Spleen (tissue), 11 donors: Measurements from ENCODE around the gene GNG7. TPM values are rescaled to one million over a fixed set of nuclear protein-coding genes. Genes with fewer than 3 reads are reported as not detected.

Source experiments
- DNase-seq: peaks from one replicate; pipeline ENCODE4 v3.0.0-alpha.2; 2020
- H3K27ac ChIP-seq, 8 donors: fragments of 200-600 bp; sonication (generic) in 7 of 8; 1 replicate in 4 of 8; 2 replicates in 4 of 8; pipeline versions ENCODE4 v1.5.0 to v1.8.0; 2016 to 2021; ENCODE audit warnings: inconsistent platforms in 4 of 8, mild to moderate bottlenecking in 4 of 8, moderate library complexity in 1 of 8
- H3K27me3 ChIP-seq, 7 donors: fragments of 200-600 bp; sonication (generic) in 6 of 7; replicated peaks in 1 of 7; 1 replicate in 4 of 7; 2 replicates in 3 of 7; pipeline versions ENCODE4 v1.5.0 to v1.8.0; 2016 to 2021; ENCODE audit warnings: inconsistent platforms in 3 of 7, mild to moderate bottlenecking in 1 of 7
- H3K36me3 ChIP-seq, 6 donors: fragments of 200-600 bp; sonication (generic) in 5 of 6; 1 replicate in 4 of 6; 2 replicates in 2 of 6; pipeline versions ENCODE4 v1.5.0 to v1.8.0; 2016 to 2021; ENCODE audit warnings: inconsistent platforms in 2 of 6
- H3K4me1 ChIP-seq, 6 donors: fragments of 200-600 bp; sonication (generic) in 5 of 6; 1 replicate in 3 of 6; 2 replicates in 3 of 6; pipeline versions ENCODE4 v1.5.0 to v1.8.0; 2016 to 2021; ENCODE audit warnings: inconsistent platforms in 3 of 6
- H3K4me3 ChIP-seq, 8 donors: fragments of 200-600 bp; sonication (generic) in 7 of 8; 1 replicate in 4 of 8; 2 replicates in 4 of 8; pipeline versions ENCODE4 v1.5.0 to v1.8.0; 2016 to 2021; ENCODE audit warnings: inconsistent platforms in 4 of 8, mild to moderate bottlenecking in 4 of 8, moderate library complexity in 2 of 8
- H3K9me3 ChIP-seq, 8 donors: fragments of 200-600 bp; sonication (generic) in 7 of 8; 1 replicate in 4 of 8; 2 replicates in 4 of 8; pipeline versions ENCODE4 v1.5.0 to v1.8.0; 2016 to 2021; ENCODE audit warnings: inconsistent platforms in 4 of 8
- POLR2A ChIP-seq, 3 donors: fragments of 450-650 bp; IDR thresholded peaks; one replicate each; pipeline ENCODE4 v1.5.1; 2017; ENCODE audit warnings: antibody characterized with exemption in 3 of 3, mild to moderate bottlenecking in 1 of 3
- POLR2AphosphoS5 ChIP-seq, 3 donors: sonication (generic); formaldehyde crosslinking; IDR thresholded peaks; one replicate each; pipeline ENCODE4 v1.5.1; 2017; ENCODE audit warnings: antibody characterized with exemption in 3 of 3
- WGBS, 5 donors: extraction: QIAGEN DNeasy Blood & Tissue Kit in 3 of 5; methylation state at CpG; one replicate each; pipeline versions ENCODE4 v1.1.5 to v1.1.7; 2013 to 2018; 5-methylcytosine and 5-hydroxymethylcytosine counted together
- intact Hi-C: fragments of 100-400 bp; cut with DNase I; formaldehyde crosslinking; loops from one replicate; pipeline ENCODE4 v1.15.0; 2023; ENCODE audit warnings: low total_unique reads
- polyA plus RNA-seq, 3 donors: library from polyadenylated mRNA; stranded (reverse); fragments of 200-250 nt; gene quantifications; one replicate each; pipeline ENCODE4 v1.2.1, GENCODE V29; 2013
- total RNA-seq, 7 donors: library from RNA; depleted of rRNA in 3 of 7; stranded (reverse); fragments of >200 nt in 3 of 7; fragmentation: NEBNext Ultra II Directional in 4 of 7; extraction: Animal tissue kit (Norgen Biotek cat#: 25700) in 4 of 7; gene quantifications; one replicate each; pipeline versions ENCODE4 v1.1.0 to v1.2.1, GENCODE V29; 2016 to 2021
- TF ChIP-seq, protein P1 (sequence below), 11 experiments: fragments of 200-600 bp in 7 of 11; fragments of 450-650 bp in 4 of 11; sonication (generic) in 4 of 11; IDR thresholded peaks in 8 of 11; conservative IDR thresholded peaks in 3 of 11; 1 replicate in 7 of 11; 2 replicates in 4 of 11; pipeline versions ENCODE4 v1.4.0 to v1.8.0; 2016 to 2021; ENCODE audit warnings: antibody characterized with exemption in 11 of 11, inconsistent platforms in 4 of 11, mild to moderate bottlenecking in 1 of 11
- donor health status: healthy with polysubstance abuse.
- donor health status: DM: no; HTN: no; CAD: no; lungs with moderate emphysema.
- donor health status: DM: no; HTN: no; CAD: no.
- donor health status: Bipolar disorder and iron deficiency.
- donor health status: healthy.
- donor health status: DM: no; HTN: no; CAD: no.
- donor health status: DM: yes; HTN: yes; CAD: no.

GNG7 gene
- total and polyA plus RNA-seq, 10 donors = 17.2 to 34.6 (median 18.9) TPM

- peak overlapping the region in 3 of 8 donors; percentile 37 to 97 (median 94) for H3K27ac ChIP-seq
- H3K9me3 ChIP-seq = no peaks in the 10 kb centered on the region
- H3K4me1 ChIP-seq = peaks cover 6 to 79% (median 56%) of the 10 kb centered on the region in 6 donors
- WGBS, 5 donors = 17 to 27% (median 23%) methylated on average over 33 to 37 of the region's 37 CpGs
- no peaks in the 10 kb centered on the region for H3K27me3 ChIP-seq
- H3K4me3 ChIP-seq = peak overlapping the region in 1 of 8 donors; percentile 42
- intact Hi-C loops = no loop called here
- no peak for TF ChIP-seq POLR2A (IDR thresholded peaks at IDR 0.05)
- TF ChIP-seq, protein P1, sequence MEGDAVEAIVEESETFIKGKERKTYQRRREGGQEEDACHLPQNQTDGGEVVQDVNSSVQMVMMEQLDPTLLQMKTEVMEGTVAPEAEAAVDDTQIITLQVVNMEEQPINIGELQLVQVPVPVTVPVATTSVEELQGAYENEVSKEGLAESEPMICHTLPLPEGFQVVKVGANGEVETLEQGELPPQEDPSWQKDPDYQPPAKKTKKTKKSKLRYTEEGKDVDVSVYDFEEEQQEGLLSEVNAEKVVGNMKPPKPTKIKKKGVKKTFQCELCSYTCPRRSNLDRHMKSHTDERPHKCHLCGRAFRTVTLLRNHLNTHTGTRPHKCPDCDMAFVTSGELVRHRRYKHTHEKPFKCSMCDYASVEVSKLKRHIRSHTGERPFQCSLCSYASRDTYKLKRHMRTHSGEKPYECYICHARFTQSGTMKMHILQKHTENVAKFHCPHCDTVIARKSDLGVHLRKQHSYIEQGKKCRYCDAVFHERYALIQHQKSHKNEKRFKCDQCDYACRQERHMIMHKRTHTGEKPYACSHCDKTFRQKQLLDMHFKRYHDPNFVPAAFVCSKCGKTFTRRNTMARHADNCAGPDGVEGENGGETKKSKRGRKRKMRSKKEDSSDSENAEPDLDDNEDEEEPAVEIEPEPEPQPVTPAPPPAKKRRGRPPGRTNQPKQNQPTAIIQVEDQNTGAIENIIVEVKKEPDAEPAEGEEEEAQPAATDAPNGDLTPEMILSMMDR (IDR thresholded peaks at IDR 0.05 in 8 of 11, conservative IDR thresholded peaks at IDR 0.05 in 3 of 11) = peak; percentile 65 to 98 (median 96)
- peak; percentile 38 to 75 (median 46) for TF ChIP-seq POLR2AphosphoS5 (IDR thresholded peaks at IDR 0.05)
- H3K36me3 ChIP-seq = peaks cover 0 to 8% (median 0%) of the 10 kb centered on the region in 6 donors
- peak; percentile 94 for DNase-seq
Observed at GRCh38 chr19:2636897-2637683, 65.4 kb downstream of the GNG7 start.

DNA sequence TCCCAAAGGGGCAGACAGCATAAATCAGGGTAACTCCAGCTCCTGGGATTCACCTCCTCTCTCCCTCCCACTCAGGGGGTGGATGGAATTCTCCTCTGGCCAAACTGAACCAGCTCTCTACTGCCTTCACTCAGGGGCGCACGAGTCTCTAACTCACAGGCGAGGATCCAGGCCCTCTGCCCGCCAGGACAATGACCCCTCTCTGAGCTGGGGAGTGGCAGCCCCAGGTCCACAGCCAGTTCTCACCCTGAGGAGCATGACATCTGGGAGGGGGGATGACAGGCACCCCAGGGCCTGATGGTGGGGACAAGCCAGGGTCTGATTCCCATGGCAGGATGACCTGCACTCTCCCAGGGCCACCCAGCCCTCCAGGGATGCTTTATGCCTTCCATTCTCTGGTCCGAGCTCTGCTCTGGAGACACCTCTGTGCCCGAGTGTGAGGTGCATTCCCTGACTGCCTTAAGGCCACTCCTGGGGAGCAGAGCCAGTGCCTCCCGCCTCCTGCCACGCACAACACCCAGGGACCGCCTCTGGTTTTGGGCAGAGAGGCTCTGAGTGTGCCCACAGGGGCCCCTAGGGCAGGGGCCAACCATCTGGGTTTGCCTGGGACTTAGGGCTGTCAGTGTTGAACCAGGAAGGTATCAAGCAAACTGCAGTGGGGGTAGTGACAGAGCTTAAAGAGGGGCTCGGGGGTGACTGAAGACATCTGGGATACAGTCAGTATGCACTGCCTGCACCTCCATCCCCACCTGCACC, 66.2 kb downstream of the GNG7 start:
- TF ChIP-seq, protein P1 (IDR thresholded peaks at IDR 0.05 in 8 of 11, conservative IDR thresholded peaks at IDR 0.05 in 3 of 11) = no peak
- 52 to 76% (median 73%) methylated on average over 5 to 10 of the region's 10 CpGs for WGBS, 5 donors
- Histone ChIP-seq H3K4me1 (peaks cover 6 to 87% (median 59%) of the 10 kb centered on the region in 6 donors), H3K9me3 (peaks cover 0 to 6% (median 4%) of the 10 kb centered on the region in 8 donors), H3K4me3 (peak overlapping the region in 1 of 8 donors; percentile 42), H3K27me3 (no peaks in the 10 kb centered on the region), H3K36me3 (peaks cover 0 to 7% (median 0%) of the 10 kb centered on the region in 6 donors), H3K27ac (peak overlapping the region in 3 of 8 donors; percentile 37 to 97 (median 94))
- no peak for DNase-seq
- intact Hi-C loops = no loop called here

DNA sequence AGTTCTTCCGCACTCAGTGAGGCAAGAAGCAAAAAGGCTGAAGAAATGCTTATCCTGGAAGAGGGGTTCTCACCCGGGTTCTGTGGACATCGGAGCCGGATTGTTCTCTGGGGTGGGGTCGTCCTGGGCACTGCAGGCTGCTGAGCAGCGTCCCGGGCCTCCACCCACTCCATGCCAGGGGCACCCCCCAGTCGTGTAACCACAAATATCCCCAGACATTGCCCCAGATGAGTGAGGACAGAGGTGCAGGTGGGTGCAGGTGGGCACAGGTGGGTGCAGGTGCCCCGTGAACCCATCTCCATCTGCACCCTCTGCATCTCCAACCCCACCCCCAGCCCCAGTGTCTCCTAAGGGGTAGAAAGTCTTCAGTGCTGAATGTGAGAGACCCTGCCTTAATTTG, 67.5 kb downstream of the GNG7 start:
- intact Hi-C loops = no loop called here
- WGBS, 5 donors = 53 to 85% (median 73%) methylated on average over 9 of the region's 9 CpGs
- peaks cover 8 to 93% (median 71%) of the 10 kb centered on the region in 6 donors for H3K4me1 ChIP-seq
- H3K9me3 ChIP-seq = peaks cover 2 to 18% (median 14%) of the 10 kb centered on the region in 8 donors
- TF ChIP-seq, protein P1 (IDR thresholded peaks at IDR 0.05 in 8 of 11, conservative IDR thresholded peaks at IDR 0.05 in 3 of 11) = no peak
- TF ChIP-seq POLR2AphosphoS5 (IDR thresholded peaks at IDR 0.05) (peak in 1 of 3 donors; percentile 10), POLR2A (IDR thresholded peaks at IDR 0.05) (no peak)
- peak; percentile 63 for DNase-seq
- H3K4me3 ChIP-seq = peak overlapping the region in 1 of 8 donors; percentile 46
- no peaks in the 10 kb centered on the region for H3K27me3 ChIP-seq
- peak overlapping the region; percentile 35 to 97 (median 83) for H3K27ac ChIP-seq
- no peaks in the 10 kb centered on the region for H3K36me3 ChIP-seq
